GM12878 (cell line): ENCODE data around the gene APEX1.

Experiments used
- CHD2 ChIP-seq: IDR thresholded peaks from 2 replicates; pipeline ENCODE4 v1.6.1; 2011; ENCODE audit warnings: low read depth, low read length, improper control_type of control experiment, borderline replicate concordance
- CREB1 ChIP-seq: IDR thresholded peaks from 2 replicates; pipeline ENCODE4 v1.6.1; 2012; ENCODE audit warnings: low read depth, mild to moderate bottlenecking, inconsistent platforms
- CREM ChIP-seq: IDR thresholded peaks from 2 replicates; pipeline ENCODE4 v1.6.1; 2014; ENCODE audit warnings: antibody characterized with exemption, low read depth
- EP300 ChIP-seq, 2 experiments: fragments of 150-350 bp in 1 of 2; IDR thresholded peaks; 2 replicates each; pipeline ENCODE4 v1.6.1; 2011 to 2012; ENCODE audit warnings: low read depth in 2 of 2, low read length in 2 of 2, borderline replicate concordance in 1 of 2, improper control_type of control experiment in 1 of 2, inconsistent platforms in 1 of 2; ENCODE audit not compliant: control insufficient read depth in 1 of 2
- ETV6 ChIP-seq, 2 experiments: fragments of 450-650 bp in 1 of 2; IDR thresholded peaks in 1 of 2; conservative IDR thresholded peaks in 1 of 2; 2 replicates each; pipeline ENCODE4 v1.6.1; 2014; ENCODE audit warnings: antibody characterized with exemption in 1 of 2, borderline replicate concordance in 1 of 2, low read depth in 1 of 2, mild to moderate bottlenecking in 1 of 2, moderate library complexity in 1 of 2
- FOXM1 ChIP-seq: IDR thresholded peaks from 2 replicates; pipeline ENCODE4 v1.6.1; 2012; ENCODE audit warnings: low read depth, mild to moderate bottlenecking, inconsistent platforms, low read length, moderate library complexity
- IRF5 ChIP-seq: fragments of 450-650 bp; IDR thresholded peaks from 2 replicates; pipeline ENCODE4 v1.6.1; 2017; ENCODE audit warnings: borderline replicate concordance
- POLR2A ChIP-seq: IDR thresholded peaks from 2 replicates; pipeline ENCODE4 v1.6.1; 2011; ENCODE audit warnings: low read depth, mild to moderate bottlenecking, low read length
- POLR2AphosphoS5 ChIP-seq: IDR thresholded peaks from 2 replicates; pipeline ENCODE4 v1.6.1; 2011; ENCODE audit warnings: mild to moderate bottlenecking, low read length, inconsistent platforms
- REST ChIP-seq: IDR thresholded peaks from 2 replicates; pipeline ENCODE4 v1.6.1; 2012; ENCODE audit warnings: mild to moderate bottlenecking, low read depth, low read length
- SMC3 ChIP-seq: IDR thresholded peaks from 2 replicates; pipeline ENCODE4 v1.6.1; 2011; ENCODE audit warnings: low read length, improper control_type of control experiment, borderline replicate concordance
- TBL1XR1 ChIP-seq: IDR thresholded peaks from 2 replicates; pipeline ENCODE4 v1.6.1; 2012; ENCODE audit warnings: low read depth, low read length, improper control_type of control experiment
- TF ChIP-seq, protein P1 (sequence below), 3 experiments: IDR thresholded peaks in 2 of 3; conservative IDR thresholded peaks in 1 of 3; 2 replicates each; pipeline ENCODE4 v1.5.1; 2011; ENCODE audit warnings: low read depth in 3 of 3, low read length in 3 of 3, mild to moderate bottlenecking in 3 of 3, control low read depth in 2 of 3, moderate library complexity in 2 of 3, inconsistent platforms in 1 of 3, mixed read lengths in 1 of 3; ENCODE audit not compliant: control insufficient read depth in 2 of 3, insufficient read depth in 1 of 3; ENCODE audit errors: extremely low read depth in 1 of 3
- TF ChIP-seq, protein P2 (sequence below): IDR thresholded peaks from 2 replicates; pipeline ENCODE4 v1.6.1; 2012; ENCODE audit warnings: low read depth, low read length, improper control_type of control experiment

DNA sequence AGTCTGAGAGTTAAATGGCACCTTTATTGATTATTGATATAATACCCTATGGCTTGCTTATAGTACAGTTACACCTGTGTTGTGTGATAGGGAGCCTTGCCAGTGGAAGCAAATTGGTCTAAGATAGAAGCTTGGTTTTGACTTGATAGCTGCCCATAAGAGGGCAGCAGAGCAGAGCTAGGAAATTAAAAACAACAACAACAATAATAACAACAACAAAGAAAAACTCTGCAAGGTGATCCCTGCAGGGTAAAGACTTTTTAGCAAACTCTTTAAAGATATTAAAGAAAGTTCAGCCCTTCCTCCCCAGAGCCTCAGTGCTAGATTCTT lies 32.3 kb downstream of the APEX1 start:
- TF ChIP-seq CREM, result no peak
- no peak for TF ChIP-seq POLR2A
- TF ChIP-seq ETV6 (conservative IDR thresholded peaks at IDR 0.05 in 1 of 2, IDR thresholded peaks at IDR 0.05 in 1 of 2; ENCODE audit: borderline replicate concordance in 1 of 2, low read depth in 1 of 2), result no peak
- no peak for TF ChIP-seq EP300 (IDR thresholded peaks at IDR 0.05; ENCODE audit: borderline replicate concordance in 1 of 2, control insufficient read depth in 1 of 2, low read depth in 2 of 2, low read length in 2 of 2)
- TF ChIP-seq, protein P1, sequence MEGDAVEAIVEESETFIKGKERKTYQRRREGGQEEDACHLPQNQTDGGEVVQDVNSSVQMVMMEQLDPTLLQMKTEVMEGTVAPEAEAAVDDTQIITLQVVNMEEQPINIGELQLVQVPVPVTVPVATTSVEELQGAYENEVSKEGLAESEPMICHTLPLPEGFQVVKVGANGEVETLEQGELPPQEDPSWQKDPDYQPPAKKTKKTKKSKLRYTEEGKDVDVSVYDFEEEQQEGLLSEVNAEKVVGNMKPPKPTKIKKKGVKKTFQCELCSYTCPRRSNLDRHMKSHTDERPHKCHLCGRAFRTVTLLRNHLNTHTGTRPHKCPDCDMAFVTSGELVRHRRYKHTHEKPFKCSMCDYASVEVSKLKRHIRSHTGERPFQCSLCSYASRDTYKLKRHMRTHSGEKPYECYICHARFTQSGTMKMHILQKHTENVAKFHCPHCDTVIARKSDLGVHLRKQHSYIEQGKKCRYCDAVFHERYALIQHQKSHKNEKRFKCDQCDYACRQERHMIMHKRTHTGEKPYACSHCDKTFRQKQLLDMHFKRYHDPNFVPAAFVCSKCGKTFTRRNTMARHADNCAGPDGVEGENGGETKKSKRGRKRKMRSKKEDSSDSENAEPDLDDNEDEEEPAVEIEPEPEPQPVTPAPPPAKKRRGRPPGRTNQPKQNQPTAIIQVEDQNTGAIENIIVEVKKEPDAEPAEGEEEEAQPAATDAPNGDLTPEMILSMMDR (IDR thresholded peaks at IDR 0.05 in 2 of 3, conservative IDR thresholded peaks at IDR 0.05 in 1 of 3; ENCODE audit: control insufficient read depth in 2 of 3, extremely low read depth in 1 of 3, insufficient read depth in 1 of 3, low read depth in 3 of 3, low read length in 3 of 3), result peak in 2 of 3 experiments; percentile 10 to 38; a peak in 2 of 6 replicates
- TF ChIP-seq SMC3, result peak; percentile 15; the same call in 1 of the 2 replicates
- TF ChIP-seq CREB1, result no peak
- no peak for TF ChIP-seq TBL1XR1
- no peak for TF ChIP-seq REST
- TF ChIP-seq CHD2, result no peak
- no peak for TF ChIP-seq FOXM1
- no peak for TF ChIP-seq IRF5
- TF ChIP-seq POLR2AphosphoS5, result no peak
- TF ChIP-seq, protein P2, sequence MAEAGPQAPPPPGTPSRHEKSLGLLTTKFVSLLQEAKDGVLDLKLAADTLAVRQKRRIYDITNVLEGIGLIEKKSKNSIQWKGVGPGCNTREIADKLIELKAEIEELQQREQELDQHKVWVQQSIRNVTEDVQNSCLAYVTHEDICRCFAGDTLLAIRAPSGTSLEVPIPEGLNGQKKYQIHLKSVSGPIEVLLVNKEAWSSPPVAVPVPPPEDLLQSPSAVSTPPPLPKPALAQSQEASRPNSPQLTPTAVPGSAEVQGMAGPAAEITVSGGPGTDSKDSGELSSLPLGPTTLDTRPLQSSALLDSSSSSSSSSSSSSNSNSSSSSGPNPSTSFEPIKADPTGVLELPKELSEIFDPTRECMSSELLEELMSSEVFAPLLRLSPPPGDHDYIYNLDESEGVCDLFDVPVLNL, result no peak
